22Rv1 (cell line): ENCODE results near the gene TRIM77.
"Not testable (repeated sequence)": the region's sequence is repeated elsewhere in the genome, so short reads cannot be mapped to it uniquely, and the experiment has no call there.

Source experiments
- ZFX ChIP-seq: fragments of 450-650 bp; IDR thresholded peaks from 2 replicates; pipeline ENCODE4 v1.6.1; 2017; ENCODE audit warnings: antibody characterized with exemption, borderline replicate concordance
- TF ChIP-seq, protein P1 (sequence below): fragments of 450-650 bp; IDR thresholded peaks from 2 replicates; pipeline ENCODE4 v1.5.1; 2017; ENCODE audit warnings: mild to moderate bottlenecking

DNA sequence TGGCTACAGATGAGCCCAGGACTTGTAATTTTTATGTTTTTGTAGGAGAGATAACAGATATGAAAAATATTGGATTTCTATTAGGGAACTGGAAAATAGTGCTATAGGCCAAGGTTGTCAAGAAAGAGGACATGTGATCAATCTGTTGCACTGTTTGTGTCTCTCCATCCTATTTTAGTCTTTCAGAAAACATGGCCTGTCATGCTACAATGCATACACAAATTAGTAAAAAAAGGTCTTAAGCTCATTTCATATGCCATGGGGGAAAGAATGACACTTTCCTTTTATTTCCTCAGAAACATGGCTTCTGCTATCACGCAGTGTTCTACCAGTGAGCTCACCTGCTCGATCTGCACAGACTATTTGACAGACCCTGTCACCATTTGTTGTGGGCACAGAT lies at the start of gene TRIM77:
- TF ChIP-seq, protein P1, sequence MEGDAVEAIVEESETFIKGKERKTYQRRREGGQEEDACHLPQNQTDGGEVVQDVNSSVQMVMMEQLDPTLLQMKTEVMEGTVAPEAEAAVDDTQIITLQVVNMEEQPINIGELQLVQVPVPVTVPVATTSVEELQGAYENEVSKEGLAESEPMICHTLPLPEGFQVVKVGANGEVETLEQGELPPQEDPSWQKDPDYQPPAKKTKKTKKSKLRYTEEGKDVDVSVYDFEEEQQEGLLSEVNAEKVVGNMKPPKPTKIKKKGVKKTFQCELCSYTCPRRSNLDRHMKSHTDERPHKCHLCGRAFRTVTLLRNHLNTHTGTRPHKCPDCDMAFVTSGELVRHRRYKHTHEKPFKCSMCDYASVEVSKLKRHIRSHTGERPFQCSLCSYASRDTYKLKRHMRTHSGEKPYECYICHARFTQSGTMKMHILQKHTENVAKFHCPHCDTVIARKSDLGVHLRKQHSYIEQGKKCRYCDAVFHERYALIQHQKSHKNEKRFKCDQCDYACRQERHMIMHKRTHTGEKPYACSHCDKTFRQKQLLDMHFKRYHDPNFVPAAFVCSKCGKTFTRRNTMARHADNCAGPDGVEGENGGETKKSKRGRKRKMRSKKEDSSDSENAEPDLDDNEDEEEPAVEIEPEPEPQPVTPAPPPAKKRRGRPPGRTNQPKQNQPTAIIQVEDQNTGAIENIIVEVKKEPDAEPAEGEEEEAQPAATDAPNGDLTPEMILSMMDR, result not testable (repeated sequence)
- not testable (repeated sequence) for TF ChIP-seq ZFX
